ENCODE measurements around the gene CAND1. TPM values are rescaled to one million over a fixed set of nuclear protein-coding genes. Genes with fewer than 3 reads are reported as not detected.
"Not testable (repeated sequence)": the region's sequence is repeated elsewhere in the genome, so short reads cannot be mapped to it uniquely, and the experiment has no call there.

Gene CAND1
- total and polyA plus RNA-seq, 2 of the 8 experiments (the other 6 are each of a cell fraction or from before 2014, with no cell fraction given) = 39.4 to 271 TPM

DNA sequence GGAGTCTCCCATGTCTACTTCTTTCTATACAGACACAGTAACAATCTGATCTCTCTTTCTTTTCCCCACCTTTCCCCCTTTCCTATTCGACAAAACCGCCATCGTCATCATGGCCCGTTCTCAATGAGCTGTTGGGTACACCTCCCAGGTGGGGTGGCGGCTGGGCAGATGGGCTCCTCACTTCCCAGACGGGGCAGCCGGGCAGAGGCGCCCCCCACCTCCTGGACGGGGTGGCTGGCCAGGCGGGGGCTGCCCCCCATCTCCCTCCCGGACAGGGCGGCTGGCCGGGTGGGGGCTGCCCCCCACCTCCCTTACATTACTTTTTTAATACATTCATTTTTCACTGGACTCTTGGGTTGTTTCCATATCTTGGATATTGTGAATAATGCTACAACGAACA lies 71.9 kb downstream of the CAND1 start:
- H3K4me2 ChIP-seq (ENCODE audit: insufficient read depth in 1 of 2, low read depth in 2 of 2, low read length in 2 of 2); H2BK20ac ChIP-seq (ENCODE audit: low read length); H3K14ac ChIP-seq (ENCODE audit: insufficient read length); H4K5ac ChIP-seq (ENCODE audit: insufficient read length, low read depth, low read length); H3K79me2 ChIP-seq (ENCODE audit: control insufficient read depth in 1 of 2, insufficient read depth in 2 of 2, low read length in 2 of 2); H3K27me3 ChIP-seq (replicated peaks in 1 of 4; ENCODE audit: control insufficient read depth in 3 of 4, extremely low read depth in 1 of 4, insufficient read depth in 3 of 4, low read length in 3 of 4); H3K79me1 ChIP-seq (ENCODE audit: low read depth, low read length); H4K91ac ChIP-seq (replicated peaks; ENCODE audit: insufficient read length, low read length); H2AK5ac ChIP-seq (ENCODE audit: low read depth, low read length); H3K23me2 ChIP-seq (ENCODE audit: low read depth, low read length); H3K9ac ChIP-seq (replicated peaks in 1 of 4; ENCODE audit: extremely low read depth in 1 of 4, low read depth in 3 of 4, low read length in 3 of 4); H4K8ac ChIP-seq (ENCODE audit: extremely low read depth, insufficient read depth, low read length); FAIRE-seq; H3K4ac ChIP-seq (replicated peaks; ENCODE audit: insufficient read length, low read depth, low read length); H3K4me1 ChIP-seq (replicated peaks in 1 of 4; ENCODE audit: control insufficient read depth in 3 of 4, insufficient read depth in 4 of 4, low read length in 3 of 4); H2BK120ac ChIP-seq (replicated peaks; ENCODE audit: low read depth, low read length); CTCF ChIA-PET (ENCODE audit: partially characterized antibody); H2BK5ac ChIP-seq (ENCODE audit: low read depth, low read length); H3K23ac ChIP-seq (ENCODE audit: insufficient read length); DNase-seq (ENCODE audit: low read depth in 1 of 2, low spot score in 2 of 2); H3K36me3 ChIP-seq (ENCODE audit: control insufficient read depth in 2 of 4, insufficient read depth in 4 of 4, low read length in 3 of 4); H2AFZ ChIP-seq (ENCODE audit: low read length); H2BK12ac ChIP-seq (ENCODE audit: low read depth, low read length); H3K9me3 ChIP-seq (ENCODE audit: insufficient read depth in 2 of 2, low read depth in 1 of 2, low read length in 1 of 2); POLR2A ChIA-PET (ENCODE audit: partially characterized antibody); H3K56ac ChIP-seq (replicated peaks; ENCODE audit: insufficient read length, low read depth, low read length); H2BK15ac ChIP-seq (ENCODE audit: low read length); H4K20me1 ChIP-seq (replicated peaks in 1 of 2; ENCODE audit: control insufficient read depth in 1 of 2, insufficient read depth in 2 of 2, low read length in 2 of 2); H3K18ac ChIP-seq (ENCODE audit: extremely low read depth, low read length); H3K27ac ChIP-seq (ENCODE audit: low read depth, low read length); H3K4me3 ChIP-seq (ENCODE audit: extremely low read depth in 1 of 4, insufficient read depth in 2 of 4, low read depth in 3 of 4, low read length in 4 of 4): not testable (repeated sequence)
- 93% methylated on average over 8 of the region's 14 CpGs; no CpG with 5 or more reads in 1 of the 2 experiments for WGBS, 2 experiments (ENCODE audit: extremely low coverage in 1 of 2, insufficient coverage in 1 of 2, insufficient read length in 1 of 2, insufficient replicate concordance in 2 of 2, low coverage in 1 of 2, low lambda C conversion rate in 2 of 2, missing lambda C conversion rate in 1 of 2)
